HL-60/S4 (cell line): ENCODE results near the gene CD59.
"Not testable (repeated sequence)": the region's sequence is repeated elsewhere in the genome, so short reads cannot be mapped to it uniquely, and the experiment has no call there.

Experiments used
- in situ Hi-C: fragments of 300-500 bp; cut with MboI; formaldehyde crosslinking; loops from 2 replicates; pipeline ENCODE4 v1.14.3; 2022; ENCODE audit warnings: low sequenced_read_pairs

Gene CD59

GRCh38 chr11:33713856-33714398 is 22.3 kb downstream of the CD59 start:
- in situ Hi-C loops, result no loop called here

- in situ Hi-C loops, result no loop called here
Observed at GRCh38 chr11:33713151-33713855, 22.9 kb downstream of the CD59 start.

- in situ Hi-C loops, result no loop called here
Observed at GRCh38 chr11:33712436-33712835, 23.8 kb downstream of the CD59 start.

- in situ Hi-C loops, result no loop called here
Observed at GRCh38 chr11:33709466-33709865, 26.8 kb downstream of the CD59 start.

- in situ Hi-C loops, result no loop called here
Observed at GRCh38 chr11:33708985-33709384, 27.2 kb downstream of the CD59 start.

GRCh38 chr11:33707831-33708230 is 28.4 kb downstream of the CD59 start:
- in situ Hi-C loops, result not testable (repeated sequence)

- in situ Hi-C loops, result no loop called here
Observed at GRCh38 chr11:33706966-33707365, 29.3 kb downstream of the CD59 start.

- in situ Hi-C loops, result no loop called here
Observed at GRCh38 chr11:33706546-33706945, 29.7 kb downstream of the CD59 start.

- in situ Hi-C loops, result no loop called here
Observed at GRCh38 chr11:33704240-33705002, 31.8 kb downstream of the CD59 start.

GRCh38 chr11:33703788-33704187 is 32.4 kb downstream of the CD59 start:
- in situ Hi-C loops, result no loop called here

GRCh38 chr11:33703234-33703633 is 33.0 kb downstream of the CD59 start:
- in situ Hi-C loops, result no loop called here

GRCh38 chr11:33701302-33702230 is 34.7 kb downstream of the CD59 start:
- in situ Hi-C loops, result no loop called here

- in situ Hi-C loops, result no loop called here
Observed at GRCh38 chr11:33700502-33701271, 35.5 kb downstream of the CD59 start, which contains the start of gene C11orf91. TSS of gene C11orf91 (minus strand) at chr11:33700826. CDS start at chr11:33700740, 86 bp downstream.

GRCh38 chr11:33700063-33700501 is 36.1 kb downstream of the CD59 start:
- in situ Hi-C loops, result no loop called here

GRCh38 chr11:33699515-33700062 is 36.6 kb downstream of the CD59 start:
- in situ Hi-C loops, result loop anchor here (25.0 kb wide), 1 partner anchor 337 kb away; no protein-coding TSS in a partner anchor

GRCh38 chr11:33698921-33699320 is 37.3 kb downstream of the CD59 start:
- in situ Hi-C loops, result loop anchor here (25.0 kb wide), 1 partner anchor 337 kb away; no protein-coding TSS in a partner anchor

- in situ Hi-C loops, result loop anchor here (25.0 kb wide), 1 partner anchor 336 kb away; no protein-coding TSS in a partner anchor
Observed at GRCh38 chr11:33697997-33698396, 38.2 kb downstream of the CD59 start.

- in situ Hi-C loops, result loop anchor here (25.0 kb wide), 1 partner anchor 335 kb away; no protein-coding TSS in a partner anchor
Observed at GRCh38 chr11:33696931-33697638, 39.1 kb downstream of the CD59 start.

GRCh38 chr11:33696411-33696810 is 39.8 kb downstream of the CD59 start:
- in situ Hi-C loops, result loop anchor here (25.0 kb wide), 1 partner anchor 334 kb away; no protein-coding TSS in a partner anchor
